ENCODE results near the gene RYR3.

RYR3 gene

GRCh38 chr15:33322091-33322490 lies 11.3 kb downstream of the RYR3 start:
- DNase-seq = no peak

GRCh38 chr15:33324609-33325008 lies 13.8 kb downstream of the RYR3 start:
- no peak for DNase-seq

DNA sequence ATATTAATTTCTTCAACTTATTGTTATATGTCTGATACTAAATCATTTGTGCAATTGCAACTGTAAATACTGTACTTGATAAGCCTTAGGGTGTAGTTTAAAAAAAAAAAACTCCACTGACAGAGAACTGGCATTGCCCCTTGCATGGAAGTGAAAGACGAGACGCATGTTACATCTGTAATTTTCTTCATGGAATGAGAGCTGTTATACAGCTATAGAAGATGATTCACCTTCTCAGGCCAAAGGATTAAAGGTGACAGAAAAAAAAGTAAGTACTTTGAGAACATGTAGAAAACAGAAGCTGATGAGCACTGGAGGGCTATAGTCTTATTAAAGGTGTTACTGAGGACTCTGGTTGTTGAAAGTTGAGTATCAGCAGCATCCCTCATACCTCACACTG lies 16.1 kb downstream of the RYR3 start:
- no peak for DNase-seq

DNA sequence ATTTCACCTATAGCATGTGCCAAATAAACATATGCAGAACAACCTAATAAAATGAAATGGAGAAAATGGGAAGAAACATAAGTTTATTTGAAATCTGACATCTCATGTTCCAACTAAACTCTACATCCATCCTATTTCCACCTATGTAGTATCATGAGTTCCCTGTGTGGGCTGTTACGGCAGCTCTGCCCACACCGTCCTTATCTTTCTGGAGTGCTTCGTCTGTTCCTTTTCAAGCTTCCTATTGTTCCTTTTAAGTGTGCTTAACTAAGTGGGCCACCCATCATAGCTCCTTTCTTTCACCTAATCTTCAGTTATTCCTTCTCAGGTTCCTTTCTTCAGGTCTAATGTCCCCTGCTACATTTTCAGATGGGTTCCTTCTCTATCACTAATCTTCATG lies 17.3 kb downstream of the RYR3 start:
- no peak for DNase-seq

DNA sequence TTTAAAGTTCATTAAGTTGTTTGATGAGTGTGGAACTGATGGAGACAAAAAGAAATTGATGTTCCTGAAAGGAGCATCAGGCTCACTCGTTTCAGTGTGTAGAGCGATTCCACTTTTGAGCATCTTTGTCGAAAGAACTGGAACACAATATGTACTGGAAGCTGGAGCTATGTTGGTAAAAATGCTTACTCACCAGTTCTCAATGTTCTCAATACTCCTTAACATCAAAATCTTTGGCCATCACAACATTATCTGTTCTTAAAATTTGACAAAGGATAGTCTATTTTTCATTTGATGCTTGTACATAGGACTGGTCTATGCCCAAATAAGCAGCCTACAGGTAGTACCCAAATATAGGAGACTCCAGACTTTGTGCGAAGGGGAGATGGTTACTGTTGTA lies 18.7 kb downstream of the RYR3 start:
- DNase-seq = no peak

DNA sequence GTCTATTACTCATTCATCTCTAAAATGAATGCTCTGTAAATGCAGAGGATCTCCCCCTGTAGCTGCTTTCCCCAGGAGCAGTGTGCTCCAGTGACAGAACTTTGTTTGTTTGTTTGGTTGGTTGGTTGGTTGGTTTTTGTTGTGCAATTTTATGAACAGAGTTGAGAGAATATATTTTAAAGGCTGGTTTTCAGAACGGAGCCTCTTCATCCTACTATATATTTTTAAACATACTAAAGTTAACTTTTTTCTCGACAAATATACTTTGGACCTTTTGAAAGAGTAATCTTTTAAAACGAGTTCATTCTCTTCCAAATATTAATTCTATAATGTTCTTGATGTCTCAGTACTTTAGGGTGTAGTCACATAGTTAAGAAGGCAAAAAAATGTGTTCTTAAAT lies 20.2 kb downstream of the RYR3 start:
- DNase-seq = no peak

DNA sequence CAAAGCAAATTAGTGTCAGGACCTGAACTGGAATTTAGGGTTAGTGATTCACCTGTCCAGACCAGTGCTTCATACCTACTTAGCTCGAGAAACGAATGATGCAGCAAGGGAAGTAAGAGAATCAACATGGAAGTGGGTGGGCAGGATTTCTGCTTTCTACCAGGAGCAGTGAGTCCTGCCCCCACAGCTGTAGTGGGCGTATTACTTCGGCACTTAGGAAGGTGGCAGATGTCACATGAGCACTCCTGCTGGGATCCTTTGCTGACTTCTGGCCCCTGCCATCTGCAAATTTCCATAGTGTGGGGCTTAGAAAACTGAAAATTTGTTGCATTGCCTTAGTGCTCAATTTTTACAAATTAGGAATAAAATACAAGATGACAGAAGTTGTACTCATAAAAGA lies 31.2 kb downstream of the RYR3 start:
- no peak for DNase-seq

GRCh38 chr15:33343275-33343674 lies 32.5 kb downstream of the RYR3 start:
- DNase-seq = no peak

DNA sequence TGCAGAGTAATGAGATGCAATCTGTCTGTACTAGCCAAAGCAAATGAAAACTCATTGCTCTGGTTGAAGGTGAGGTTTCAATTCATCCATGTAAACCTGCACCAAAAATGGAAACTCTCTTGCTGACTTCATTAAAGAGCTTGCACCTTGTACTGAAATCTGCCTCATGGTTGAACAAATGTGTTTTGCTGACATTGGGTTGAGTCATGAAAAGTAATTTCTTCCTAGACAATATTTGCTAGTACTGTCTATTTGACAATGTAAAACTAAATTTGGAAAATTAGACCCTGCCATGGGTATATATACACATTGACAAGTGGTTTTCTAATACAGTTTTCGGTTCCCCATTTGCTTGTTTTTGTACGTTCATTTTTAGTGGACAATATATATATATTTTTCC lies 33.3 kb downstream of the RYR3 start:
- DNase-seq = no peak

GRCh38 chr15:33344530-33344929 lies 33.8 kb downstream of the RYR3 start:
- DNase-seq = no peak

DNA sequence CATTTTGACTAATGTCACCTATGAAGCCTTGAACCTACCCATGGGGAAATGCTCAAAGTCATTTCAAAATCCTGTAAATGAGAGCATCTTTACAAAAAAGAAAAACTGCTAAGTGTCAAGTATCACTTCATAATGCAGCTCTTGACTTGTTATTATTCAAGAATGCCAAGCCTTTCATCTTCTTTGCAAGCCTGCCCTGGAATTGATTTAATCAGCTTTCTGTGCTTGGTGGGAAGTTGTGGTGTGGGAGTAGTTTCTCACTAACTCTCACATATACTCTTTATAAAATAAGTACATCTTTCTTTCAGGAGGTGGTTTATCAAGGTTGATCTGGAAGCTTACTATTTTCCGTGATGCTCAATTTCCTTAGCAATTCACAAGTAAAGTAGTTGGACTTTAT lies 43.6 kb downstream of the RYR3 start:
- DNase-seq = no peak

- no peak for DNase-seq
Observed at GRCh38 chr15:33357845-33358244, 47.1 kb downstream of the RYR3 start.

GRCh38 chr15:33358306-33358705 lies 47.5 kb downstream of the RYR3 start:
- DNase-seq = no peak

- no peak for DNase-seq
Observed at GRCh38 chr15:33360886-33361285, 50.1 kb downstream of the RYR3 start.

GRCh38 chr15:33369941-33370622 lies 59.3 kb downstream of the RYR3 start:
- DNase-seq = no peak

GRCh38 chr15:33370623-33371020 lies 59.9 kb downstream of the RYR3 start:
- DNase-seq = no peak

- DNase-seq = no peak
Observed at GRCh38 chr15:33371159-33371558, 60.4 kb downstream of the RYR3 start.

- DNase-seq = no peak
Observed at GRCh38 chr15:33374226-33374914, 63.6 kb downstream of the RYR3 start.

DNA sequence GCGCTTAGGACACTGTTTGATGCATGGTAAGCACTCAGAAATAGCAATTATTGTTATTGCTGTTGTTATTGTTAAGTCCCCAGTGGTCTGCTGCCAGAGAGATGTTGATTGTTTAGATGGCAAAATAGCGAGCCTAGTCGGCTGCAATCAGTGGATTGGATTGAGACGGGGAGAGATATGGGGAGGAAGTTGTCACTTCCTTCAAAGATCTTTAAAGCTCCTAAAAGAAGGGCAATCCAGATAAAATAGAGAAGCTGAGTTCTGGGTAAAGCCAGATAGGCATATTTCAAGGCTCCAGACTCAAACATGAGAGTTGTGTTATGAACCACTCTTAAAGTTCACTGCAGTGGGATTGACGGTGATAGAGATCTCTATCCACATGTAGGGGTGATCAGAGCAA lies 64.5 kb downstream of the RYR3 start:
- DNase-seq = no peak

DNA sequence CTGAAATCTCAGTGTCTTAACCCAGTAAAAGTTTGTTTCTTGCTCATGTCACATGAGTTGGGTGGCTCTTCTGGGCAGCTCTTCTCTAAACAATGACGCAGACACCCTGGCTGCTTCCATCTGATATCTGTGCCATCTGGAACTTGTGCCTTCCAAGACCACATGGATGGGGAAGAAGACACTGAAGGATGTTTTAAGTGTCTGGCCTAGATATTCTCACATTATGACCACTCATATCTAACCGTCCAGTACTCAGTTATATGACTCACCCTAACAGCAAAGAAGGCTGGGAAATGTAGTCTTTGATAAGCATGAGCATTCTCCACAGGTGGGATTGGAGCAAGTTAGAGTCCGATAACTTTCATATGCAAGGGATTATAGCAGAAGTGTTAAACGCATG lies 66.4 kb downstream of the RYR3 start:
- DNase-seq = no peak

GRCh38 chr15:33378866-33379480 lies 68.2 kb downstream of the RYR3 start:
- no peak for DNase-seq

- no peak for DNase-seq
Observed at GRCh38 chr15:33380406-33380805, 69.6 kb downstream of the RYR3 start.

DNA sequence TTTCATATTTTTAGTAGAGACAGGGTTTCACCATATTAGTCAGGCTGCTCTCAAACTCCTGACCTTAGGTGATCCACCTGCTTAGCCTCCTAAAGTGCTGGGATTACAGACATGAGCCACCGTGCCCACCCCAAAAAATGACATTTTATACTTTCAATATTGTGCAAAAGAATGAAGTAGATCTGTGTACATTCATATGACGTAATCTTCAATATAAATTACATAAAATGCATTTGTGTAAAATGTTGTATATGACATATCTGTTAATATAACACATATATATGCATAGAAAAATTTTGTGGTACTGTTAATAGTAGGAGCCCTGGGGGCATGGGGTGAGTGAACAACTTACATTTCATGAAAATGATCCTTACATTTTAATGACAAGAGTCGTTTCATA lies 71.7 kb downstream of the RYR3 start:
- no peak for DNase-seq

DNA sequence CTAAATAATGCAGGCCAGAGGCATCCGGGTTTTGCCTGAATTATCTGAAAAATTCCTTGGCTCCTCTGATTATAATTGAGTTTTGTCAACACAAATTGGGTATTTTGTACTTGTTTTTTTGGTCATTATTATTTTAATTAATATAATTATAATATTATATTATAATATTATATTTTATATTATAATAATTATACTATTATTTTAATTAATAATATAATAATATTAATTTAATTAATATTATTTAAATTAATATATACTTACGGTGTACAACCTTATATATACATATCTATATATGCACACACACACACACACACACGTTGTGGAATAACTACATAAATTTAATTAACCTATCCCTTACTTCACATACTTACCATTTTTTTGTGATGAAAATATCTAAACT lies 73.5 kb downstream of the RYR3 start:
- no peak for DNase-seq

DNA sequence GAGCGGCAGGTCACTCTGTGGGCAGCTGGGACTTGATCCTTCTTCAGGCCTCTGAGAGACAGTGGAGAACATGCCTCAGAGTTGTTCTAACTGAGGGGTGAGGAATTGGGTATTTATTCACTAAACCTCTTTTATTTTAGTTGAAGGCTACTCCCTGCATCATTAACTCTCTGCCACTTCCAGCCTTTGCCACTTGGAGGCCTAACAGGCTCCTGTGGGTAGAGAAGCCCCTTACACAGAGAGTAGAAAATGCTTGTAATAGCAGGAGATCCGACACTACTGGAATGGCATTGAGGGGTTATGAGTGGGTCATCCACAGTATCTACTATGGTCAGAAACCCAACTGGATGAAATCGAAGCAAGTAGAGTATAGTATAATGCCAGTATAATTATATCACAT lies 81.7 kb downstream of the RYR3 start:
- no peak for DNase-seq

Measured in GOT3 (cell line).